WERI-Rb-1 (cell line): ENCODE data around the gene BEST1.

ENCODE experiments used
- DNase-seq: peaks from one replicate; pipeline ENCODE4 v3.0.0-alpha.2; 2020
- H3K27ac ChIP-seq: fragments of 250-450 bp; sonication (Bioruptor Pico); 2 replicates; pipeline ENCODE4 v1.5.1; 2020; ENCODE audit warnings: mild to moderate bottlenecking, moderate library complexity
- H3K27me3 ChIP-seq: fragments of 250-450 bp; sonication (Bioruptor Pico); 2 replicates; pipeline ENCODE4 v1.5.1; 2021; ENCODE audit warnings: mild to moderate bottlenecking, low read depth, moderate library complexity; ENCODE audit not compliant: insufficient read depth, severe bottlenecking
- H3K36me3 ChIP-seq: fragments of 250-450 bp; sonication (Bioruptor Pico); 2 replicates; pipeline ENCODE4 v1.5.1; 2020; ENCODE audit warnings: mild to moderate bottlenecking, moderate library complexity
- H3K4me3 ChIP-seq: 2 replicates; pipeline ENCODE4 v1.5.1; 2011; ENCODE audit warnings: low read depth, mild to moderate bottlenecking, control low read depth, low read length
- H3K9me3 ChIP-seq: fragments of 250-450 bp; sonication (Bioruptor Pico); 2 replicates; pipeline ENCODE4 v1.5.1; 2021; ENCODE audit warnings: mild to moderate bottlenecking, moderate library complexity; ENCODE audit not compliant: severe bottlenecking
- TF ChIP-seq, protein P1 (sequence below): IDR thresholded peaks from 2 replicates; pipeline ENCODE4 v1.5.1; 2011; ENCODE audit warnings: low read depth, mild to moderate bottlenecking, control low read depth, inconsistent platforms, low read length

Gene BEST1

DNA sequence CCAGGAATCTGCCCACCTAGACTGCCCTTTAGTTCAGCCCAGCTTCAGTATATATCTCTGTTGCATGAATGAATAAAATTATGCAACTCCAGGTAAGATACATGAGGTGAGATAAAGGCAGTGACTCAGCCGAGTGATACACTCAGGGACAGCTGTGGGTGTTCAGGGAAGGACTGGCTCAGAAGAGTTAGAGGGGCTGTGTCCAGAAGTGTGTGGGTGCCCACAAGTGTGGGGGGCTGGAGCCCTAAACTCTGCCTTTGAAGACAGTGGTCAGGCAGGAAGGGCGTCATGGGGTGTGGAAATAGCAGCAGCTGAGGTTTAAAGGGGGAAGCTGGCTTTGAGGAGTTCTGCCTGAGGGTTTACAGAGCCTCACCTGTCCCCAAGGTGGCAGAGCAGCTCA, 9.0 kb downstream of the BEST1 start:
- H3K36me3 ChIP-seq: peaks cover 11% of the 10 kb centered on the region
- DNase-seq: no peak
- TF ChIP-seq, protein P1, sequence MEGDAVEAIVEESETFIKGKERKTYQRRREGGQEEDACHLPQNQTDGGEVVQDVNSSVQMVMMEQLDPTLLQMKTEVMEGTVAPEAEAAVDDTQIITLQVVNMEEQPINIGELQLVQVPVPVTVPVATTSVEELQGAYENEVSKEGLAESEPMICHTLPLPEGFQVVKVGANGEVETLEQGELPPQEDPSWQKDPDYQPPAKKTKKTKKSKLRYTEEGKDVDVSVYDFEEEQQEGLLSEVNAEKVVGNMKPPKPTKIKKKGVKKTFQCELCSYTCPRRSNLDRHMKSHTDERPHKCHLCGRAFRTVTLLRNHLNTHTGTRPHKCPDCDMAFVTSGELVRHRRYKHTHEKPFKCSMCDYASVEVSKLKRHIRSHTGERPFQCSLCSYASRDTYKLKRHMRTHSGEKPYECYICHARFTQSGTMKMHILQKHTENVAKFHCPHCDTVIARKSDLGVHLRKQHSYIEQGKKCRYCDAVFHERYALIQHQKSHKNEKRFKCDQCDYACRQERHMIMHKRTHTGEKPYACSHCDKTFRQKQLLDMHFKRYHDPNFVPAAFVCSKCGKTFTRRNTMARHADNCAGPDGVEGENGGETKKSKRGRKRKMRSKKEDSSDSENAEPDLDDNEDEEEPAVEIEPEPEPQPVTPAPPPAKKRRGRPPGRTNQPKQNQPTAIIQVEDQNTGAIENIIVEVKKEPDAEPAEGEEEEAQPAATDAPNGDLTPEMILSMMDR: no peak
- H3K4me3 ChIP-seq: no peak overlapping the region
- H3K27me3 ChIP-seq: peaks cover 2% of the 10 kb centered on the region
- H3K27ac ChIP-seq: no peak overlapping the region
- H3K9me3 ChIP-seq: no peaks in the 10 kb centered on the region

DNA sequence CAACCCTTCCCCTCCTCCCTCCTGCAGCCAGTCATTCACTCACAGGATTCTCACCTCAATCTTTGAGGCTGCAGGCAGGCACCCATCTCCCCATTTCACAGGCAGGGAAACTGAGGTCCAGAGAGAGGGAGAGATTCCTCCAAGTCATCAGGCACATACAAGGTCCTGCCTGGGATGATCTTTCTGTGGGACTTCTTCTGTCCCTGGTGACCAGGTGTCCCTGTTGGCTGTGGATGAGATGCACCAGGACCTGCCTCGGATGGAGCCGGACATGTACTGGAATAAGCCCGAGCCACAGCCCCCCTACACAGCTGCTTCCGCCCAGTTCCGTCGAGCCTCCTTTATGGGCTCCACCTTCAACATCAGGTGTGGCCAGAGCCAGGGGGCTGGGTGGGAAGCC, 9.5 kb downstream of the BEST1 start:
- H3K36me3 ChIP-seq: peaks cover 17% of the 10 kb centered on the region
- H3K9me3 ChIP-seq: no peaks in the 10 kb centered on the region
- no peak overlapping the region for H3K4me3 ChIP-seq
- no peak for DNase-seq
- H3K27me3 ChIP-seq: peaks cover 2% of the 10 kb centered on the region
- TF ChIP-seq, protein P1: no peak
- no peak overlapping the region for H3K27ac ChIP-seq

DNA sequence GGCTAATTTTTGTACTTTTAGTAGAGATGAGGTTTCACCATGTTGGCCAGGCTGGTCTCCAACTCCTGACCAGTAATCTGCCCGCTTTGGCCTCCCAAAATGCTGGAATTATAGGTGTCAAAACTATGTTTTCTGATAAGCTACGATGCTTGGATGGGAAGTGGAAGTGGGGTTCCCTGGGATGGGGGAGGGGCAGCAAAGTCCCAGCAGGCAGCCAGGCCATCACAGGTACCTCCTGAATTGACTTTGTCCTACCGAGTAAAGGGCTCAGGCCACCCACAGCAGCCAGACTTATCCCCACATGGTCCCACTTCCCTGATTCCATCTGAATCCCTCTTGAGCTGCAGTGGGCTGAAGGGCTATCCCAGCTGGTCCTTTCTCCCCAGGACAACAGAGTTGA, 10.4 kb downstream of the BEST1 start:
- no peak overlapping the region for H3K4me3 ChIP-seq
- H3K27ac ChIP-seq: no peak overlapping the region
- H3K9me3 ChIP-seq: no peaks in the 10 kb centered on the region
- peaks cover 2% of the 10 kb centered on the region for H3K27me3 ChIP-seq
- TF ChIP-seq, protein P1: no peak
- DNase-seq: no peak
- H3K36me3 ChIP-seq: peaks cover 26% of the 10 kb centered on the region

DNA sequence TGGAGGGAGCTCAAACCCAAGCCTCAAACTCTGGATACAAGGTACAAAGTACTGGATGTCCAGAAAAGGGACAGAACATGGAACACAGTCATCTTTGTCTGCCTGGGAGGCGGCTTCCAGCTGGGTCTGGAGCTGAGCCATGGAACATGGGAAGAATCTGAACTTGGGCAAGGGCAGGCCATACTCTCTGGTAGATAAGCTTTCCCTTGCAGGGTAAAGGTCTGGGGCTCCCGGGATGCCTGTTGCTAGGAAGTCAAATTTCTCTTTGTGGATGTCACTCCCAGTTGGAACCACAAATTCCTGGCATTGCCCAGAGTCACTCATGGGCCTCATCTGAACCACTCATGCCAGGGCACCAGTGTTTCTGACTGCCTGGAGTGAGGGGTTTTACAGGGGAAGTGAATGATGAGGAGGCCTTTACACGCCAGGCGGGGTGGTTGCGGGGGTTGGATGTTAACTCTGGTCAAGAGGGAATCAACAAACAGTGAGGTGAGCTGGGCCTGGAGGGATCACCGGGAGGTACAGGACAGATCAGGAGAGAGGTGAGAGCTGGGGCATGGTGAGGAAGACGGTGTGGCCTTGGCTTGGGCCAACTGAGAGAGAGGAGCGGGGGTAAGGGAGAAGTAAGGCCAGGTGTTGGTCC, 11.5 kb downstream of the BEST1 start:
- Histone ChIP-seq H3K27ac (no peak overlapping the region), H3K9me3 (no peaks in the 10 kb centered on the region), H3K36me3 (peaks cover 37% of the 10 kb centered on the region), H3K4me3 (no peak overlapping the region), H3K27me3 (no peaks in the 10 kb centered on the region)
- DNase-seq: no peak
- TF ChIP-seq, protein P1: no peak

DNA sequence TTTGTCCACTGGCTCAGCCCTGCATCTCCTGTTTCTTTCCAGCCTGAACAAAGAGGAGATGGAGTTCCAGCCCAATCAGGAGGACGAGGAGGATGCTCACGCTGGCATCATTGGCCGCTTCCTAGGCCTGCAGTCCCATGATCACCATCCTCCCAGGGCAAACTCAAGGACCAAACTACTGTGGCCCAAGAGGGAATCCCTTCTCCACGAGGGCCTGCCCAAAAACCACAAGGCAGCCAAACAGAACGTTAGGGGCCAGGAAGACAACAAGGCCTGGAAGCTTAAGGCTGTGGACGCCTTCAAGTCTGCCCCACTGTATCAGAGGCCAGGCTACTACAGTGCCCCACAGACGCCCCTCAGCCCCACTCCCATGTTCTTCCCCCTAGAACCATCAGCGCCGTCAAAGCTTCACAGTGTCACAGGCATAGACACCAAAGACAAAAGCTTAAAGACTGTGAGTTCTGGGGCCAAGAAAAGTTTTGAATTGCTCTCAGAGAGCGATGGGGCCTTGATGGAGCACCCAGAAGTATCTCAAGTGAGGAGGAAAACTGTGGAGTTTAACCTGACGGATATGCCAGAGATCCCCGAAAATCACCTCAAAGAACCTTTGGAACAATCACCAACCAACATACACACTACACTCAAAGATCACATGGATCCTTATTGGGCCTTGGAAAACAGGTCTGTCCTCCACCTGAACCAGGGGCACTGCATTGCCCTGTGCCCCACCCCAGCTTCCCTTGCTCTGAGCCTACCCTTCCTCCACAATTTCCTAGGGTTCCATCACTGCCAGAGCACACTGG, 12.3 kb downstream of the BEST1 start:
- H3K9me3 ChIP-seq: no peaks in the 10 kb centered on the region
- H3K36me3 ChIP-seq: peaks cover 40% of the 10 kb centered on the region
- TF ChIP-seq, protein P1: no peak
- no peak overlapping the region for H3K27ac ChIP-seq
- no peak for DNase-seq
- no peak overlapping the region for H3K4me3 ChIP-seq
- H3K27me3 ChIP-seq: no peaks in the 10 kb centered on the region

DNA sequence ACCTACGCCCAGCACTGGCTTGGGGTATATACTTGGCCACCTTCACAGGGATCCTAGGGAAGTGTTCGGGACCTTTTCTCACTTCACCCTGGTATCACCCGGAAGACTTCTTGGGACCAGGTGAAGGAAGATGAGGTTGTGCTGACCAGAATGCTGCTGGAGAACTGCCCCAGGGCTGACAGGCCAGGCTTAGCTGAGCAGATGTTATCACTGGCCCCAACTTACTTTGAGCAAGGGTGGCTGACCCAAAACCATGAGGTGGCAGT, 12.8 kb downstream of the BEST1 start:
- Histone ChIP-seq H3K9me3 (no peaks in the 10 kb centered on the region), H3K27me3 (no peaks in the 10 kb centered on the region), H3K4me3 (no peak overlapping the region), H3K27ac (no peak overlapping the region), H3K36me3 (peaks cover 40% of the 10 kb centered on the region)
- DNase-seq: no peak
- TF ChIP-seq, protein P1: no peak
